GM23338 (cell line): Measurements from ENCODE around the gene DVL2. TPM values are rescaled to one million over a fixed set of nuclear protein-coding genes. Genes with fewer than 3 reads are reported as not detected.

Experiments used
- ATAC-seq: fragments of 200-7000 bp; cut with Tn5 transposase; 3 replicates; pipeline ENCODE4 v1.9.1; 2020
- DNase-seq: peaks from one replicate; pipeline ENCODE4 v3.0.0-alpha.2; 2015; ENCODE audit warnings: low spot score
- H2AFZ ChIP-seq: fragments of 200-600 bp; sonication (generic); 2 replicates; pipeline ENCODE4 v1.8.0; 2016; ENCODE audit warnings: antibody characterized with exemption, mild to moderate bottlenecking, moderate library complexity
- H3F3A ChIP-seq: fragments of 200-600 bp; sonication (generic); replicated peaks from 2 replicates; pipeline ENCODE4 v1.8.0; 2017; ENCODE audit warnings: antibody characterized with exemption, mixed run types, low read depth
- H3K27ac ChIP-seq: fragments of 200-600 bp; sonication (generic); 2 replicates; pipeline ENCODE4 v1.6.1; 2016; ENCODE audit warnings: low read depth
- H3K27me3 ChIP-seq: fragments of 200-600 bp; sonication (generic); 2 replicates; pipeline ENCODE4 v1.8.0; 2016; ENCODE audit warnings: mild to moderate bottlenecking, mixed run types, moderate library complexity; ENCODE audit not compliant: insufficient read depth
- H3K36me3 ChIP-seq: fragments of 200-600 bp; sonication (generic); 2 replicates; pipeline ENCODE4 v1.8.0; 2016; ENCODE audit warnings: mild to moderate bottlenecking; ENCODE audit not compliant: insufficient read depth
- H3K4me1 ChIP-seq: fragments of 200-600 bp; sonication (generic); 2 replicates; pipeline ENCODE4 v1.8.0; 2016; ENCODE audit warnings: mild to moderate bottlenecking, moderate library complexity; ENCODE audit not compliant: insufficient read depth
- H3K4me2 ChIP-seq: fragments of 200-600 bp; sonication (generic); 2 replicates; pipeline ENCODE4 v1.7.1; 2017; ENCODE audit warnings: mixed run types
- H3K4me3 ChIP-seq: fragments of 200-600 bp; sonication (generic); 2 replicates; pipeline ENCODE4 v1.6.1; 2016; ENCODE audit warnings: mixed run types
- H3K79me2 ChIP-seq: fragments of 200-600 bp; sonication (generic); replicated peaks from 2 replicates; pipeline ENCODE4 v1.8.0; 2017; ENCODE audit warnings: mild to moderate bottlenecking; ENCODE audit not compliant: insufficient read depth
- H3K9me2 ChIP-seq: fragments of 200-600 bp; sonication (generic); 2 replicates; pipeline ENCODE4 v1.8.0; 2017; ENCODE audit not compliant: insufficient read depth
- H4K20me1 ChIP-seq: fragments of 200-600 bp; sonication (generic); replicated peaks from 2 replicates; pipeline ENCODE4 v1.8.0; 2017; ENCODE audit warnings: mild to moderate bottlenecking; ENCODE audit not compliant: insufficient read depth
- H3K27ac Mint-ChIP-seq: 2 replicates; pipeline ENCODE4 v1.8.0; 2020; ENCODE audit warnings: inconsistent platforms, mild to moderate bottlenecking, moderate library complexity, mixed read lengths
- H3K27me3 Mint-ChIP-seq: 3 replicates; pipeline ENCODE4 v1.8.0; 2022; ENCODE audit warnings: low read depth, mild to moderate bottlenecking, moderate library complexity, mixed read lengths, inconsistent platforms; ENCODE audit not compliant: insufficient read depth, poor library complexity
- H3K36me3 Mint-ChIP-seq: 3 replicates; pipeline ENCODE4 v1.8.0; 2021; ENCODE audit warnings: low read depth, mild to moderate bottlenecking, inconsistent platforms, moderate library complexity, mixed read lengths
- H3K4me1 Mint-ChIP-seq: 3 replicates; pipeline ENCODE4 v1.8.0; 2020; ENCODE audit warnings: mild to moderate bottlenecking, inconsistent platforms, mixed read lengths
- H3K4me3 Mint-ChIP-seq: 3 replicates; pipeline ENCODE4 v1.8.0; 2021; ENCODE audit warnings: moderate library complexity, mild to moderate bottlenecking, inconsistent platforms, mixed read lengths
- H3K9me3 Mint-ChIP-seq: 3 replicates; pipeline ENCODE4 v1.8.0; 2020; ENCODE audit warnings: moderate library complexity, mild to moderate bottlenecking, inconsistent platforms, mixed read lengths
- CREB1 ChIP-seq: fragments of 250-450 bp; sonication (Bioruptor Pico); IDR thresholded peaks from 2 replicates; pipeline ENCODE4 v1.5.0; 2020; ENCODE audit warnings: low read depth, mild to moderate bottlenecking, moderate library complexity
- CTCF ChIP-seq, 2 experiments: fragments of 200-600 bp in 1 of 2; sonication (generic) in 1 of 2; conservative IDR thresholded peaks; 2 replicates each; pipeline versions ENCODE4 v1.5.1 to v1.6.1; 2016 to 2017; ENCODE audit warnings: antibody characterized with exemption in 2 of 2, low read depth in 2 of 2, mild to moderate bottlenecking in 2 of 2, moderate library complexity in 1 of 2
- EZH2 ChIP-seq: fragments of 200-600 bp; sonication (generic); IDR thresholded peaks from one replicate; pipeline ENCODE4 v1.8.0; 2017; ENCODE audit warnings: antibody characterized with exemption, mild to moderate bottlenecking, low read depth; ENCODE audit not compliant: unreplicated experiment
- EZH2phosphoT487 ChIP-seq: fragments of 200-600 bp; sonication (generic); IDR thresholded peaks from one replicate; pipeline ENCODE4 v1.8.1; 2018; ENCODE audit warnings: antibody characterized with exemption; ENCODE audit not compliant: unreplicated experiment
- JUNB ChIP-seq: IDR thresholded peaks from one replicate; pipeline ENCODE4 v1.6.1; 2016; ENCODE audit warnings: antibody characterized with exemption; ENCODE audit not compliant: unreplicated experiment
- NANOG ChIP-seq: IDR thresholded peaks from 2 replicates; pipeline ENCODE4 v1.6.1; 2016; ENCODE audit warnings: antibody characterized with exemption, borderline replicate concordance
- REST ChIP-seq: IDR thresholded peaks from one replicate; pipeline ENCODE4 v1.6.1; 2018; ENCODE audit warnings: antibody characterized with exemption; ENCODE audit not compliant: unreplicated experiment
- ZNF114 ChIP-seq: fragments of 250-450 bp; sonication (Bioruptor Pico); IDR thresholded peaks from 2 replicates; pipeline ENCODE4 v1.5.0; 2020; ENCODE audit warnings: mild to moderate bottlenecking, moderate library complexity
- ZNF331 ChIP-seq: fragments of 250-450 bp; sonication (Bioruptor Pico); IDR thresholded peaks from 2 replicates; pipeline ENCODE4 v1.5.0; 2020; ENCODE audit warnings: low read depth, mild to moderate bottlenecking, moderate library complexity
- polyA plus RNA-seq: library from polyadenylated mRNA; unstranded; fragments of >200 nt; fragmentation: Nextera tagmentation; extraction: Ambion mirVana; gene quantifications from 2 replicates; pipeline ENCODE4 v1.2.1, GENCODE V29; 2016
- total RNA-seq: library from RNA; depleted of rRNA; stranded (reverse); fragments of >200 nt; shearing (Covaris generic); gene quantifications from 2 replicates; pipeline ENCODE4 v1.2.3, GENCODE V29; 2014

The DVL2 gene
- total and polyA plus RNA-seq, 2 experiments from 2014 or later = 19.7 to 80.6 TPM

- TF ChIP-seq REST = no peak
- TF ChIP-seq ZNF331 (CRISPR knock-in tag) = no peak
- no peak for TF ChIP-seq EZH2
- TF ChIP-seq NANOG = no peak
- no peak for TF ChIP-seq CREB1 (CRISPR knock-in tag)
- no peak for TF ChIP-seq ZNF114
- TF ChIP-seq EZH2phosphoT487 = no peak
- TF ChIP-seq JUNB = no peak
Measured at GRCh38 chr17:7256766-7257456, 22.6 kb upstream of the DVL2 start (continued).

GRCh38 chr17:7254511-7254910, 20.2 kb upstream of the DVL2 start:
- Histone ChIP-seq H3K4me3 (no peak overlapping the region), H3K4me1 (peaks cover 11% of the 10 kb centered on the region), H2AFZ (no peak overlapping the region), H3K27ac (no peak overlapping the region), H3K79me2 (peaks cover 41% of the 10 kb centered on the region), H4K20me1 (peaks cover 26% of the 10 kb centered on the region; the same call in 1 of the 2 replicates), H3K27me3 (no peaks in the 10 kb centered on the region), H3F3A (peaks cover 15% of the 10 kb centered on the region; the same call in 1 of the 2 replicates), H3K36me3 (peaks cover 20% of the 10 kb centered on the region), H3K4me2 (no peak overlapping the region), H3K9me2 (no peaks in the 10 kb centered on the region)
- TF ChIP-seq CTCF (conservative IDR thresholded peaks at IDR 0.05; ENCODE audit: low read depth in 2 of 2) (no peak), JUNB (no peak), CREB1 (CRISPR knock-in tag) (no peak), REST (no peak)
- ATAC-seq (no peak), DNase-seq (no peak)
- Mint-ChIP-seq H3K27ac (no peak overlapping the region), H3K9me3 (no peaks in the 10 kb centered on the region; the same call in 2 of the 3 replicates), H3K4me1 (peaks cover 27% of the 10 kb centered on the region), H3K27me3 (peaks cover 15% of the 10 kb centered on the region), H3K36me3 (peaks cover 63% of the 10 kb centered on the region), H3K4me3 (peak overlapping the region; percentile 31; the same call in 1 of the 3 replicates)
